Measurements from ENCODE around the gene GNA12.

DNA sequence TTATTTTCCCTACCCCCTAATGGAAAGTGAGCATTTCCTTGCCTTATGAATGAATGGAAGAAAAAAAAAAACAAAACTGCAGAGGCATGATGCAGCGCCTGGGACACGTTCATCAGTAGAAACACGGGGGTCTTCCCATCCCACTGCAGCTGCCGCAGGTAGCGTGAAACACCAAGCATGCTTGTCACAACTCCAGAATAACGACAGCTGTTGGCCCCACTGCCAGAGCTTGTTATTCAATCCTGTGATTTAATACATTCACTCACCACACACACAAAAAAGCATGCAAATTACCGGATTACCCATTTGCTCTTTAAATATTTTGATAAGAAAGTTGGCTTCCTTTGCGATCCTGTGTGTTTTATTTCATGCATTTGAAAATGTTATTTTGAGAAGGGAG is 48.4 kb upstream of the GNA12 start:
- TF ChIP-seq CTCF (IDR thresholded peaks at IDR 0.05) (no peak), POLR2A (IDR thresholded peaks at IDR 0.05) (no peak)

Data from adrenal gland (tissue), 5 donors.